ENCODE measurements around the gene GMDS.

GRCh38 chr6:2063547-2063946 lies 181.9 kb downstream of the GMDS start:
- TF ChIP-seq EZH2phosphoT487 (IDR thresholded peaks at IDR 0.05; ENCODE audit: insufficient read depth, low read depth) = no peak
- no peak for TF ChIP-seq EZH2 (IDR thresholded peaks at IDR 0.05; ENCODE audit: insufficient read depth, poor library complexity, severe bottlenecking)
